GM12878 (cell line): Measurements from ENCODE around the gene CA10.

Experiments used
- BACH1 ChIP-seq: fragments of 450-650 bp; IDR thresholded peaks from 2 replicates; pipeline ENCODE4 v1.6.1; 2017; ENCODE audit warnings: mild to moderate bottlenecking, borderline replicate concordance
- NRF1 ChIP-seq: conservative IDR thresholded peaks from 2 replicates; pipeline ENCODE4 v1.6.1; 2011; ENCODE audit warnings: mild to moderate bottlenecking, low read depth, low read length, improper control_type of control experiment
- POLR2A ChIP-seq: IDR thresholded peaks from 2 replicates; pipeline ENCODE4 v1.6.1; 2011; ENCODE audit warnings: low read depth, mild to moderate bottlenecking, low read length
- POLR2AphosphoS5 ChIP-seq: IDR thresholded peaks from 2 replicates; pipeline ENCODE4 v1.6.1; 2011; ENCODE audit warnings: mild to moderate bottlenecking, low read length, inconsistent platforms
- SREBF1 ChIP-seq: IDR thresholded peaks from 2 replicates; pipeline ENCODE4 v1.6.1; 2012; ENCODE audit warnings: mild to moderate bottlenecking, low read length

GRCh38 chr17:52124561-52124960, 34.0 kb downstream of the CA10 start:
- TF ChIP-seq BACH1 (no peak), SREBF1 (no peak), POLR2A (no peak), NRF1 (no peak), POLR2AphosphoS5 (no peak)
